ENCODE results near the gene ORM1.
"Not testable (repeated sequence)": the region's sequence is repeated elsewhere in the genome, so short reads cannot be mapped to it uniquely, and the experiment has no call there.

The ORM1 gene

DNA sequence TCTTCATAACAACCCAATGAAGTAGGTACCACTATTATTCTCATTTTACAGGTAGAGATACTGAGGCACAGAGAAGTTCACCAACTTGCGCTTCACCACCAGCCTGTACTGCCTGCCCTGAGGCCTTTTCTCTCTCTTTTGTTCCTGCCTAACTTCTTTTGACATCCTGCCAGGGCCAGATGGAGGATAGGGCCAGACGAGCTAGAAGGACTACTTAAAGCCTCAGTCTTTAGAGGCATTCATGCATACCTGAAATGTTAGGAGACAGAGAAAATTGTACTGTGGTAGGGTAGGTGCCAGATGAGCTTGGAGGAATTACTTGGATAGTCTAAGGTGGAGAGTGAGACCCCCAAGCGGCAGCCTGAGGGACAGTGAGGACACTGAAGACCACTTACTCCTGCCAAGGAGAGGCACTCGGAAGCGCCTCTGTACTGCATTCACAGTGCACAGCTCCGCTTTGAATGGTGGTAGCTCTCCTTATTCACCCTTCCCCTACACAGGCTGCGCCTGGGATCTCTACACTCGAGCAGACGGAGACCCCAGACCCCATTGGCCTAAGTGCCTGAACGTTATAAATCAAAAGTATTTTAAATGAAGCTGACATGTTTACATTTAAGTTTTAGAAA, 6.2 kb upstream of the ORM1 start:
- Histone ChIP-seq H3K4me1 (ENCODE audit: control insufficient read depth in 1 of 2, insufficient read depth in 2 of 2, low read length in 2 of 2) (no peaks in the 10 kb centered on the region), H3K27ac (ENCODE audit: low read depth, low read length) (no peak overlapping the region), H3K9ac (ENCODE audit: low read depth in 1 of 2, low read length in 2 of 2) (no peak overlapping the region), H3K27me3 (ENCODE audit: control insufficient read depth in 1 of 2, insufficient read depth in 2 of 2, low read length in 2 of 2) (no peaks in the 10 kb centered on the region), H3K36me3 (ENCODE audit: control insufficient read depth in 1 of 2, insufficient read depth in 2 of 2, low read length in 2 of 2) (no peaks in the 10 kb centered on the region), H3K9me3 (ENCODE audit: control insufficient read depth in 1 of 2, low read length in 2 of 2) (no peaks in the 10 kb centered on the region), H3K4me3 (ENCODE audit: low read depth in 1 of 2, low read length in 2 of 2) (no peak overlapping the region)

DNA sequence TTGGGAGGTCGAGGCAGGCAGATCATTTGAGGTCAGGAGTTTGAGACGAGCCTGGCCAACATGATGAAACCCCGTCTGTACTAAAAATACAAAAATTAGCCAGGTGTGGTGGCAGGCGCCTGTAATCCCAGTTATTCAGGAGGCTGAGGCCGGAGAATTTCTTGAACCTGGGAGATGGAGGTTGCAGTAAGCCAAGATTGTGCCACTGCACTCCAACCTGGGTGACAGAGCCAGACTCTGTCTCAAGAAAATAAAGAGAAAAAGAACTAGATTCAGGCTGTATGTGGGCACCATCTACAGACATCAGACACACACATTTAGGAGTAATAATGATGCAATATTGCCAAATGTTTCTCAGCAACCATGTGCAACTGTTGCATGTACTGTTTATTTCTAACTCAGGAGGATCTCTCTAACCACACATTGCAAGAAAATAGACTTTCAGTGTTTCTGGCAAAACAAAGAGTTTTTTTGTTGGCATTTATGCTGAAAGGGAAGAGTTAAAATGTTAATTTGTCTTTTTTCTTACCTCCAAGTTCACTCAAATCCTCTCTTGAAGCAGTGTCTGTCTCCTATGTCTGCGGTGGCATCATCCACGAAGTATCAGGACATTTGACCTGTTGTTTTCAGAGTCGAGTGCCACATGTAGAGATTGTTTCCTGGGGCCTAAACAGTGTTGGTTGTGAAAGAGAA, 5.1 kb upstream of the ORM1 start:
- no peaks in the 10 kb centered on the region for H3K4me1 ChIP-seq (ENCODE audit: control insufficient read depth in 1 of 2, insufficient read depth in 2 of 2, low read length in 2 of 2)
- no peaks in the 10 kb centered on the region for H3K36me3 ChIP-seq (ENCODE audit: control insufficient read depth in 1 of 2, insufficient read depth in 2 of 2, low read length in 2 of 2)
- H3K4me3 ChIP-seq (ENCODE audit: low read depth in 1 of 2, low read length in 2 of 2): no peak overlapping the region
- no peak overlapping the region for H3K9ac ChIP-seq (ENCODE audit: low read depth in 1 of 2, low read length in 2 of 2)
- H3K9me3 ChIP-seq (ENCODE audit: control insufficient read depth in 1 of 2, low read length in 2 of 2): no peaks in the 10 kb centered on the region
- no peak overlapping the region for H3K27ac ChIP-seq (ENCODE audit: low read depth, low read length)
- no peaks in the 10 kb centered on the region for H3K27me3 ChIP-seq (ENCODE audit: control insufficient read depth in 1 of 2, insufficient read depth in 2 of 2, low read length in 2 of 2)

DNA sequence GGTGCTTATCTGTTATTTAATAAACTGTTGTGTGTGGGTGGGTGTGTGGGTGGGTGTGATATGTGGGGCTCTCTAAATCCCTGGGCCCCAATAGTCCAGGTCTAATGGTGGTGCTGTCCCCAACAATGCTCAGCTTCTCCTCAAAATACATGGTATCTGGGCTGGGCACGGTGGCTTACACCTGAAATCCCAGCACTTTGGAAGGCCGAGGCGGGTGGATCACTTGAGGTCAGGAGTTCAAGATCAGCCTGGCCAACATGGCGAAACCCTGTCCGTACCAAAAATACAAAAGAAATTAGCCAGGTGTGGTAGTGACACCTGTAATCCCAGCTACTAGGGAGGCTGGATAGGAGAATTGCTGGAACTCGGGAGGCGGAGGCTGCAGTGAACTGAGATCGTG, 4.5 kb upstream of the ORM1 start:
- no peaks in the 10 kb centered on the region for H3K36me3 ChIP-seq (ENCODE audit: control insufficient read depth in 1 of 2, insufficient read depth in 2 of 2, low read length in 2 of 2)
- H3K4me1 ChIP-seq (ENCODE audit: control insufficient read depth in 1 of 2, insufficient read depth in 2 of 2, low read length in 2 of 2): no peaks in the 10 kb centered on the region
- H3K9ac ChIP-seq (ENCODE audit: low read depth in 1 of 2, low read length in 2 of 2): no peak overlapping the region
- no peak overlapping the region for H3K27ac ChIP-seq (ENCODE audit: low read depth, low read length)
- H3K27me3 ChIP-seq (ENCODE audit: control insufficient read depth in 1 of 2, insufficient read depth in 2 of 2, low read length in 2 of 2): no peaks in the 10 kb centered on the region
- H3K4me3 ChIP-seq (ENCODE audit: low read depth in 1 of 2, low read length in 2 of 2): no peak overlapping the region
- no peaks in the 10 kb centered on the region for H3K9me3 ChIP-seq (ENCODE audit: control insufficient read depth in 1 of 2, low read length in 2 of 2)

DNA sequence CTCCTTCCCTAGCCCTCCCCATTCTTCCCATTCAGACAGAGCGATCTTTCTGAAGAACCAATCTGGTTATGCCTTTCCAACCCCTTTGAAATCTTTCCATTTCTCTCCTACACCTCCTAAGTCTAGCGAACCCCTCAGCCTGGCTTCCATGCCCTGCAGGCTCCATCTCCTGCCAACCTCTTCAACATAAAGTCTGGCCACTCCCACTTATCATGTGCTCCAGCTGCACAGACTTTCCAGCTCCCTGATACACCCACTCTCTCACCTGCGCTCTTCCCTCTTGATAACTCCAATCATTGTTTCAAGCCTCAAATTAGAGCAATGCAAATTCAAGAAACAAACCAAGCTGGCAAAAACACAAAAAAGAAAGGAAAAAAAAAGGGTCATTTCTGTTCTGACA, 3.8 kb upstream of the ORM1 start:
- H3K36me3 ChIP-seq (ENCODE audit: control insufficient read depth in 1 of 2, insufficient read depth in 2 of 2, low read length in 2 of 2): no peaks in the 10 kb centered on the region
- H3K9me3 ChIP-seq (ENCODE audit: control insufficient read depth in 1 of 2, low read length in 2 of 2): no peaks in the 10 kb centered on the region
- H3K4me1 ChIP-seq (ENCODE audit: control insufficient read depth in 1 of 2, insufficient read depth in 2 of 2, low read length in 2 of 2): no peaks in the 10 kb centered on the region
- no peak overlapping the region for H3K9ac ChIP-seq (ENCODE audit: low read depth in 1 of 2, low read length in 2 of 2)
- no peaks in the 10 kb centered on the region for H3K27me3 ChIP-seq (ENCODE audit: control insufficient read depth in 1 of 2, insufficient read depth in 2 of 2, low read length in 2 of 2)
- H3K27ac ChIP-seq (ENCODE audit: low read depth, low read length): no peak overlapping the region
- no peak overlapping the region for H3K4me3 ChIP-seq (ENCODE audit: low read depth in 1 of 2, low read length in 2 of 2)

DNA sequence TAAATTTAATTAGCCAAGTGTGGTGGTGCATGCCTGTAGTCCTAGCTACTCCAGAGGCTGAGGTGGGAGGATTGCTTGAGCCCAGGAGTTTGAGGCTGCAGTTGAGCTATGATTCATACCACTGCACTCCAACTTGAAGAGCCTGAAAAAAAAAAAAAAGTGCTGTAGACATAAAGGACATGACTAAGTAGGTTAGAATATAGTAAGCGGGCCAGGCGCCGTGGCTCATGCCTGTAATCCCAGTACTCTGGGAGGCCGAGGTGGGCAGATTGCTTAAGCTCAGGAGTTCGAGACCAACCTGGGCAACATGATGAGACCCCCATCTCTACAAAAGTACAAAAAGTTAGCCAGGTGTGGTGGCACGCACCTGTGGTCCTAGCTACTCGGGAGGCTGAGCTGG, 2.2 kb upstream of the ORM1 start:
- H3K4me3 ChIP-seq (ENCODE audit: low read depth in 1 of 2, low read length in 2 of 2); H3K4me1 ChIP-seq (ENCODE audit: control insufficient read depth in 1 of 2, insufficient read depth in 2 of 2, low read length in 2 of 2); H3K9me3 ChIP-seq (ENCODE audit: control insufficient read depth in 1 of 2, low read length in 2 of 2); H3K9ac ChIP-seq (ENCODE audit: low read depth in 1 of 2, low read length in 2 of 2); H3K27me3 ChIP-seq (ENCODE audit: control insufficient read depth in 1 of 2, insufficient read depth in 2 of 2, low read length in 2 of 2); H3K36me3 ChIP-seq (ENCODE audit: control insufficient read depth in 1 of 2, insufficient read depth in 2 of 2, low read length in 2 of 2); H3K27ac ChIP-seq (ENCODE audit: low read depth, low read length): not testable (repeated sequence)

DNA sequence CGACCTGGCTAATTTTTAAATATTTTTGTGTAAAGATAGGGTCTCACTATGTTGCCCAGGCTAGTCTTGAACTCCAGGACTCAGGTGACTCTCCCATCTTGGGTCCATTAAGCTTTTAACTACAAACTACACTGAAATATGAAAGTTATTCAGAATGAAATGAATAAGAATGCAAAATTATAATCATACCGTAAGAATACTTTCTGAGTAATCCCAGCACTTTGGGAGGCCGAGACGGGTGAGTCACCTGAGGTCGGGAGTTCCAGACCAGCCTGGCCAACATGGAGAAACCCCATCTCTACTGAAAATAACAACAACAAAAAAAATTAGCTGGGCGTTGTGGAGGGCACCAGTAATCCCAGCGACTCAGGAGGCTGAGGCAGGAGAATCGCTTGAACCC, 1.1 kb upstream of the ORM1 start:
- no peak overlapping the region for H3K4me3 ChIP-seq (ENCODE audit: low read depth in 1 of 2, low read length in 2 of 2)
- H3K4me1 ChIP-seq (ENCODE audit: control insufficient read depth in 1 of 2, insufficient read depth in 2 of 2, low read length in 2 of 2): no peaks in the 10 kb centered on the region
- no peaks in the 10 kb centered on the region for H3K9me3 ChIP-seq (ENCODE audit: control insufficient read depth in 1 of 2, low read length in 2 of 2)
- H3K27me3 ChIP-seq (ENCODE audit: control insufficient read depth in 1 of 2, insufficient read depth in 2 of 2, low read length in 2 of 2): no peaks in the 10 kb centered on the region
- no peak overlapping the region for H3K27ac ChIP-seq (ENCODE audit: low read depth, low read length)
- H3K36me3 ChIP-seq (ENCODE audit: control insufficient read depth in 1 of 2, insufficient read depth in 2 of 2, low read length in 2 of 2): no peaks in the 10 kb centered on the region
- H3K9ac ChIP-seq (ENCODE audit: low read depth in 1 of 2, low read length in 2 of 2): no peak overlapping the region

DNA sequence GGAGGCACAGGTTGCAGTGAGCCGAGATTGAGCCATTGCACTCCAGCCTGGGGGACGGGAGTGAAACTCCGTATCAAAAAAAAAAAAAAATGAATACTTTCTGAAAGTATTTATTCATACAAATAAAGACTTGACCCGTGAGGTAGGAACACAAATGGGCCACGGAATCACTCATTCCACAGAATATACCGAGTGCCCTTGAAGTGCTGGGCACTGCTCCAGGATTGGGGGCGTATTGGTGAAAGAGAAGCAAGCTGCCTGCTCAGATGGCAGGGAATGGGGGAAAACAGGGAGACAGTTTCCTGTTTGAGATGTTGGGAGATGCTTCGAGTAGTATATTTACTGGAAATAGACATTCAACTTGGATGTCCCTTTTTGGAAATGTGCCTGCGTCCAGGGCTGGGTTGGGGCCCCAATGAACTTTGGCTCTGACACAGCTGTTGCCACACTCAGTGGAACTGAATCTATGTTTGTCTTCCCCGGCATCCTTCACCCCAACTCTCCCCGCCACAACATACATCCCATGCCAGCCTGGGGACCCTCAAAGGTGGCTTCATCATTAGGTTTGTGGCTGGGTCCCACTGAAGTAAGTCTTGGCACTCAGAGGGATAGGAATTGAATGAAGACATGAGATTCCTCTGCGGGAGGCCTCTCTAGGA, 609 bp upstream of the ORM1 start:
- H3K9ac ChIP-seq (ENCODE audit: low read depth in 1 of 2, low read length in 2 of 2); H3K27me3 ChIP-seq (ENCODE audit: control insufficient read depth in 1 of 2, insufficient read depth in 2 of 2, low read length in 2 of 2); H3K27ac ChIP-seq (ENCODE audit: low read depth, low read length); H3K4me1 ChIP-seq (ENCODE audit: control insufficient read depth in 1 of 2, insufficient read depth in 2 of 2, low read length in 2 of 2); H3K9me3 ChIP-seq (ENCODE audit: control insufficient read depth in 1 of 2, low read length in 2 of 2); H3K36me3 ChIP-seq (ENCODE audit: control insufficient read depth in 1 of 2, insufficient read depth in 2 of 2, low read length in 2 of 2); H3K4me3 ChIP-seq (ENCODE audit: low read depth in 1 of 2, low read length in 2 of 2): not testable (repeated sequence)

DNA sequence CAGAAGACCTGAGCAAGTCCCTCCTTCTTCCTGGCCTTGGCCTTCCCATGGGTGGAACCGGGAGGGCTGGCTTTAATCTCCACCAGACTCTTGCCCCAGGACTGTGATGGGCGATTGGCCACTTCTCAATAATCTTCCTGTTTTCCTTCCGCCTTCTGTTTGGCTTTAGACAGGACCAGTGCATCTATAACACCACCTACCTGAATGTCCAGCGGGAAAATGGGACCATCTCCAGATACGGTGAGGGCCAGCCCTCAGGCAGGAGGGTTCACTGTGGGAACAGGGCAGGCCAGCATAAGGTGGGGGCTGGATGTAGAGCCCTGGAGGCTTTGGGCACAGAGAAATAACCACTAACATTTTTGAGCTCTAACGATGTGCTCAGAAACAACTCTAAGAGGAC, 951 bp downstream of the ORM1 start:
- H3K9ac ChIP-seq (ENCODE audit: low read depth in 1 of 2, low read length in 2 of 2); H3K4me3 ChIP-seq (ENCODE audit: low read depth in 1 of 2, low read length in 2 of 2); H3K36me3 ChIP-seq (ENCODE audit: control insufficient read depth in 1 of 2, insufficient read depth in 2 of 2, low read length in 2 of 2): not testable (repeated sequence)

DNA sequence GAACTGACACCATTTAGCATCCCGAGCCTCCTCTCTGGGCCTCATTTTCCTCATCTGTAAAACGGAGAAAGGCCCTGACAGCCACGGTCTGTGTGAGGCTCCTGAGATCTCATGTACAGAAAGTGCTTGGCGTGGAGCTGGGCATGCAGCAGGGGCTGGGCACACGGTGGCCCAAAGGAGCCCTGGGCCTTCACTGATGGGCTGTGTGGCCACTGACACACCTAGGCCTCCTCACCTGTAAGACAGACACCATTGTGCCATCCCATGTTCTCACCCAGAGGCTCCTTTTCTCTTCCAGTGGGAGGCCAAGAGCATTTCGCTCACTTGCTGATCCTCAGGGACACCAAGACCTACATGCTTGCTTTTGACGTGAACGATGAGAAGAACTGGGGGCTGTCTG, 1.6 kb downstream of the ORM1 start:
- Histone ChIP-seq H3K9ac (ENCODE audit: low read depth in 1 of 2, low read length in 2 of 2) (no peak overlapping the region), H3K27me3 (ENCODE audit: control insufficient read depth in 1 of 2, insufficient read depth in 2 of 2, low read length in 2 of 2) (no peaks in the 10 kb centered on the region), H3K36me3 (ENCODE audit: control insufficient read depth in 1 of 2, insufficient read depth in 2 of 2, low read length in 2 of 2) (no peaks in the 10 kb centered on the region), H3K4me3 (ENCODE audit: low read depth in 1 of 2, low read length in 2 of 2) (no peak overlapping the region), H3K9me3 (ENCODE audit: control insufficient read depth in 1 of 2, low read length in 2 of 2) (no peaks in the 10 kb centered on the region), H3K27ac (ENCODE audit: low read depth, low read length) (no peak overlapping the region), H3K4me1 (ENCODE audit: control insufficient read depth in 1 of 2, insufficient read depth in 2 of 2, low read length in 2 of 2) (peaks cover 5 to 9% of the 10 kb centered on the region in 2 donors)

More for the DNA sequence above, 951 bp downstream of the ORM1 start:
- not testable (repeated sequence) for H3K27me3 ChIP-seq (ENCODE audit: control insufficient read depth in 1 of 2, insufficient read depth in 2 of 2, low read length in 2 of 2); H3K4me1 ChIP-seq (ENCODE audit: control insufficient read depth in 1 of 2, insufficient read depth in 2 of 2, low read length in 2 of 2); H3K27ac ChIP-seq (ENCODE audit: low read depth, low read length); H3K9me3 ChIP-seq (ENCODE audit: control insufficient read depth in 1 of 2, low read length in 2 of 2)

DNA sequence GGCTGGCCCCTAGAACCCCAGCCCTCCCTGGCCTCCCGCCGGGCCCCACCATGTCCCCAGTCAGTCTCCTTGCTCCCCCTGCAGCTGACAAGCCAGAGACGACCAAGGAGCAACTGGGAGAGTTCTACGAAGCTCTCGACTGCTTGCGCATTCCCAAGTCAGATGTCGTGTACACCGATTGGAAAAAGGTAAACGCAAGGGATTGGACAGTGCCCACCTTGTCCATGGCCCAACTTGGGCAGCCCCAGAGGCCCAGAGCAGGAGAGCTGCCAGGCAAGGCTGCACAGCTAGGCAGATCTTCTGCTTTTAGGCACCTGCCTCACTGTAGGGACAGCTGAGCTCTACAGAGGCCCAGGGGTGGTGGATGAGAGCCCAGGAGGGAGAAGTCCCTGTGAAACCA, 2.1 kb downstream of the ORM1 start:
- H3K4me3 ChIP-seq (ENCODE audit: low read depth in 1 of 2, low read length in 2 of 2); H3K27ac ChIP-seq (ENCODE audit: low read depth, low read length); H3K27me3 ChIP-seq (ENCODE audit: control insufficient read depth in 1 of 2, insufficient read depth in 2 of 2, low read length in 2 of 2); H3K9ac ChIP-seq (ENCODE audit: low read depth in 1 of 2, low read length in 2 of 2); H3K4me1 ChIP-seq (ENCODE audit: control insufficient read depth in 1 of 2, insufficient read depth in 2 of 2, low read length in 2 of 2); H3K9me3 ChIP-seq (ENCODE audit: control insufficient read depth in 1 of 2, low read length in 2 of 2); H3K36me3 ChIP-seq (ENCODE audit: control insufficient read depth in 1 of 2, insufficient read depth in 2 of 2, low read length in 2 of 2): not testable (repeated sequence)

Measured in duodenal mucosa (tissue), 2 donors.